Measurements from ENCODE around the gene KLF3.

DNA sequence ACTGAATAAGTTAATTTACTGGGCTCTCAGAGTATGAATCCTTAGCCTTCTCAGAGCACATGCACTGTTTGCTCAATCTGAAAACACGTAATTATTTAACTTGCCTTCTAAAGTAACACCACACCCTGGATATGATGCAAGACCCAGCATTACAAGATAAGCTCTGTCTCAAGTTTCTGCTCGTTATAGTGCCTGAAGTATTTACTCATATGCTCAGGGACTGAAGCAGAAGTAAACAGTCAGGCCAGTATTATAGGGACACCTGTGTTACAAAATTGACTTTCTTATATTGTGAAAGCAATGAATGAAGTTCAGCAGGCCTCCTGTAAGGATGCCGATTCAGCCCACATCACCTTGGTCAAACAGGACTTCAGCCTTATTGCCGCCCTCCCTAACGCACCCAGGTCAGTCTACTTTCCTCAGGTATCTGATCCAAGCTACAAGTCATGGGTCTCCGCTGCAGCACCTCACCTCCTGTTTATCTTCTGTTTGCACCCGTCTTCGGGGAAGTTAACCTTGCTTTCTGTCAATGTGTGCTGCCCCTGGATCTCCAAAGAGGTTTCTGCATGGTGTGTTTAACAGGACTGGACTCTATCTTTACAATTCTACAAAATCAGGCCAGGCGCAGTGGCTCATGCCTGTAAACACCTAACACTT lies 42.8 kb upstream of the KLF3 start:
- TF ChIP-seq, protein P1, sequence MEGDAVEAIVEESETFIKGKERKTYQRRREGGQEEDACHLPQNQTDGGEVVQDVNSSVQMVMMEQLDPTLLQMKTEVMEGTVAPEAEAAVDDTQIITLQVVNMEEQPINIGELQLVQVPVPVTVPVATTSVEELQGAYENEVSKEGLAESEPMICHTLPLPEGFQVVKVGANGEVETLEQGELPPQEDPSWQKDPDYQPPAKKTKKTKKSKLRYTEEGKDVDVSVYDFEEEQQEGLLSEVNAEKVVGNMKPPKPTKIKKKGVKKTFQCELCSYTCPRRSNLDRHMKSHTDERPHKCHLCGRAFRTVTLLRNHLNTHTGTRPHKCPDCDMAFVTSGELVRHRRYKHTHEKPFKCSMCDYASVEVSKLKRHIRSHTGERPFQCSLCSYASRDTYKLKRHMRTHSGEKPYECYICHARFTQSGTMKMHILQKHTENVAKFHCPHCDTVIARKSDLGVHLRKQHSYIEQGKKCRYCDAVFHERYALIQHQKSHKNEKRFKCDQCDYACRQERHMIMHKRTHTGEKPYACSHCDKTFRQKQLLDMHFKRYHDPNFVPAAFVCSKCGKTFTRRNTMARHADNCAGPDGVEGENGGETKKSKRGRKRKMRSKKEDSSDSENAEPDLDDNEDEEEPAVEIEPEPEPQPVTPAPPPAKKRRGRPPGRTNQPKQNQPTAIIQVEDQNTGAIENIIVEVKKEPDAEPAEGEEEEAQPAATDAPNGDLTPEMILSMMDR (conservative IDR thresholded peaks at IDR 0.05; ENCODE audit: low read depth in 2 of 2), result no peak
- TF ChIP-seq EZH2 (IDR thresholded peaks at IDR 0.05; ENCODE audit: low read depth, unreplicated experiment), result no peak
- TF ChIP-seq, protein P2, sequence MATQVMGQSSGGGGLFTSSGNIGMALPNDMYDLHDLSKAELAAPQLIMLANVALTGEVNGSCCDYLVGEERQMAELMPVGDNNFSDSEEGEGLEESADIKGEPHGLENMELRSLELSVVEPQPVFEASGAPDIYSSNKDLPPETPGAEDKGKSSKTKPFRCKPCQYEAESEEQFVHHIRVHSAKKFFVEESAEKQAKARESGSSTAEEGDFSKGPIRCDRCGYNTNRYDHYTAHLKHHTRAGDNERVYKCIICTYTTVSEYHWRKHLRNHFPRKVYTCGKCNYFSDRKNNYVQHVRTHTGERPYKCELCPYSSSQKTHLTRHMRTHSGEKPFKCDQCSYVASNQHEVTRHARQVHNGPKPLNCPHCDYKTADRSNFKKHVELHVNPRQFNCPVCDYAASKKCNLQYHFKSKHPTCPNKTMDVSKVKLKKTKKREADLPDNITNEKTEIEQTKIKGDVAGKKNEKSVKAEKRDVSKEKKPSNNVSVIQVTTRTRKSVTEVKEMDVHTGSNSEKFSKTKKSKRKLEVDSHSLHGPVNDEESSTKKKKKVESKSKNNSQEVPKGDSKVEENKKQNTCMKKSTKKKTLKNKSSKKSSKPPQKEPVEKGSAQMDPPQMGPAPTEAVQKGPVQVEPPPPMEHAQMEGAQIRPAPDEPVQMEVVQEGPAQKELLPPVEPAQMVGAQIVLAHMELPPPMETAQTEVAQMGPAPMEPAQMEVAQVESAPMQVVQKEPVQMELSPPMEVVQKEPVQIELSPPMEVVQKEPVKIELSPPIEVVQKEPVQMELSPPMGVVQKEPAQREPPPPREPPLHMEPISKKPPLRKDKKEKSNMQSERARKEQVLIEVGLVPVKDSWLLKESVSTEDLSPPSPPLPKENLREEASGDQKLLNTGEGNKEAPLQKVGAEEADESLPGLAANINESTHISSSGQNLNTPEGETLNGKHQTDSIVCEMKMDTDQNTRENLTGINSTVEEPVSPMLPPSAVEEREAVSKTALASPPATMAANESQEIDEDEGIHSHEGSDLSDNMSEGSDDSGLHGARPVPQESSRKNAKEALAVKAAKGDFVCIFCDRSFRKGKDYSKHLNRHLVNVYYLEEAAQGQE (IDR thresholded peaks at IDR 0.05; ENCODE audit: unreplicated experiment), result no peak
- no peak for TF ChIP-seq STAT1 (IDR thresholded peaks at IDR 0.05; ENCODE audit: unreplicated experiment)
- no peak for TF ChIP-seq POLR2AphosphoS5 (IDR thresholded peaks at IDR 0.05; ENCODE audit: low read depth)
- TF ChIP-seq, protein P3, sequence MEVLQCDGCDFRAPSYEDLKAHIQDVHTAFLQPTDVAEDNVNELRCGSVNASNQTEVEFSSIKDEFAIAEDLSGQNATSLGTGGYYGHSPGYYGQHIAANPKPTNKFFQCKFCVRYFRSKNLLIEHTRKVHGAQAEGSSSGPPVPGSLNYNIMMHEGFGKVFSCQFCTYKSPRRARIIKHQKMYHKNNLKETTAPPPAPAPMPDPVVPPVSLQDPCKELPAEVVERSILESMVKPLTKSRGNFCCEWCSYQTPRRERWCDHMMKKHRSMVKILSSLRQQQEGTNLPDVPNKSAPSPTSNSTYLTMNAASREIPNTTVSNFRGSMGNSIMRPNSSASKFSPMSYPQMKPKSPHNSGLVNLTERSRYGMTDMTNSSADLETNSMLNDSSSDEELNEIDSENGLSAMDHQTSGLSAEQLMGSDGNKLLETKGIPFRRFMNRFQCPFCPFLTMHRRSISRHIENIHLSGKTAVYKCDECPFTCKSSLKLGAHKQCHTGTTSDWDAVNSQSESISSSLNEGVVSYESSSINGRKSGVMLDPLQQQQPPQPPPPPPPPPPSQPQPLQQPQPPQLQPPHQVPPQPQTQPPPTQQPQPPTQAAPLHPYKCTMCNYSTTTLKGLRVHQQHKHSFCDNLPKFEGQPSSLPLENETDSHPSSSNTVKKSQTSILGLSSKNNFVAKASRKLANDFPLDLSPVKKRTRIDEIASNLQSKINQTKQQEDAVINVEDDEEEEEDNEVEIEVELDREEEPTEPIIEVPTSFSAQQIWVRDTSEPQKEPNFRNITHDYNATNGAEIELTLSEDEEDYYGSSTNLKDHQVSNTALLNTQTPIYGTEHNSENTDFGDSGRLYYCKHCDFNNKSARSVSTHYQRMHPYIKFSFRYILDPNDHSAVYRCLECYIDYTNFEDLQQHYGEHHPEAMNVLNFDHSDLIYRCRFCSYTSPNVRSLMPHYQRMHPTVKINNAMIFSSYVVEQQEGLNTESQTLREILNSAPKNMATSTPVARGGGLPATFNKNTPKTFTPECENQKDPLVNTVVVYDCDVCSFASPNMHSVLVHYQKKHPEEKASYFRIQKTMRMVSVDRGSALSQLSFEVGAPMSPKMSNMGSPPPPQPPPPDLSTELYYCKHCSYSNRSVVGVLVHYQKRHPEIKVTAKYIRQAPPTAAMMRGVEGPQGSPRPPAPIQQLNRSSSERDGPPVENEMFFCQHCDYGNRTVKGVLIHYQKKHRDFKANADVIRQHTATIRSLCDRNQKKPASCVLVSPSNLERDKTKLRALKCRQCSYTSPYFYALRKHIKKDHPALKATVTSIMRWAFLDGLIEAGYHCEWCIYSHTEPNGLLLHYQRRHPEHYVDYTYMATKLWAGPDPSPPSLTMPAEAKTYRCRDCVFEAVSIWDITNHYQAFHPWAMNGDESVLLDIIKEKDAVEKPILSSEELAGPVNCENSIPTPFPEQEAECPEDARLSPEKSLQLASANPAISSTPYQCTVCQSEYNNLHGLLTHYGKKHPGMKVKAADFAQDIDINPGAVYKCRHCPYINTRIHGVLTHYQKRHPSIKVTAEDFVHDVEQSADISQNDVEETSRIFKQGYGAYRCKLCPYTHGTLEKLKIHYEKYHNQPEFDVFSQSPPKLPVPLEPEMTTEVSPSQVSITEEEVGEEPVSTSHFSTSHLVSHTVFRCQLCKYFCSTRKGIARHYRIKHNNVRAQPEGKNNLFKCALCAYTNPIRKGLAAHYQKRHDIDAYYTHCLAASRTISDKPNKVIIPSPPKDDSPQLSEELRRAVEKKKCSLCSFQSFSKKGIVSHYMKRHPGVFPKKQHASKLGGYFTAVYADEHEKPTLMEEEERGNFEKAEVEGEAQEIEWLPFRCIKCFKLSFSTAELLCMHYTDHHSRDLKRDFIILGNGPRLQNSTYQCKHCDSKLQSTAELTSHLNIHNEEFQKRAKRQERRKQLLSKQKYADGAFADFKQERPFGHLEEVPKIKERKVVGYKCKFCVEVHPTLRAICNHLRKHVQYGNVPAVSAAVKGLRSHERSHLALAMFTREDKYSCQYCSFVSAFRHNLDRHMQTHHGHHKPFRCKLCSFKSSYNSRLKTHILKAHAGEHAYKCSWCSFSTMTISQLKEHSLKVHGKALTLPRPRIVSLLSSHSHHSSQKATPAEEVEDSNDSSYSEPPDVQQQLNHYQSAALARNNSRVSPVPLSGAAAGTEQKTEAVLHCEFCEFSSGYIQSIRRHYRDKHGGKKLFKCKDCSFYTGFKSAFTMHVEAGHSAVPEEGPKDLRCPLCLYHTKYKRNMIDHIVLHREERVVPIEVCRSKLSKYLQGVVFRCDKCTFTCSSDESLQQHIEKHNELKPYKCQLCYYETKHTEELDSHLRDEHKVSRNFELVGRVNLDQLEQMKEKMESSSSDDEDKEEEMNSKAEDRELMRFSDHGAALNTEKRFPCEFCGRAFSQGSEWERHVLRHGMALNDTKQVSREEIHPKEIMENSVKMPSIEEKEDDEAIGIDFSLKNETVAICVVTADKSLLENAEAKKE (CRISPR knock-in tag; IDR thresholded peaks at IDR 0.05), result no peak
- TF ChIP-seq CREB1 (CRISPR knock-in tag; IDR thresholded peaks at IDR 0.05; ENCODE audit: low read depth), result no peak
- no peak for TF ChIP-seq JUNB (IDR thresholded peaks at IDR 0.05; ENCODE audit: unreplicated experiment)
- TF ChIP-seq, protein P4, sequence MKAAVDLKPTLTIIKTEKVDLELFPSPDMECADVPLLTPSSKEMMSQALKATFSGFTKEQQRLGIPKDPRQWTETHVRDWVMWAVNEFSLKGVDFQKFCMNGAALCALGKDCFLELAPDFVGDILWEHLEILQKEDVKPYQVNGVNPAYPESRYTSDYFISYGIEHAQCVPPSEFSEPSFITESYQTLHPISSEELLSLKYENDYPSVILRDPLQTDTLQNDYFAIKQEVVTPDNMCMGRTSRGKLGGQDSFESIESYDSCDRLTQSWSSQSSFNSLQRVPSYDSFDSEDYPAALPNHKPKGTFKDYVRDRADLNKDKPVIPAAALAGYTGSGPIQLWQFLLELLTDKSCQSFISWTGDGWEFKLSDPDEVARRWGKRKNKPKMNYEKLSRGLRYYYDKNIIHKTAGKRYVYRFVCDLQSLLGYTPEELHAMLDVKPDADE (IDR thresholded peaks at IDR 0.05), result no peak
- TF ChIP-seq EZH2phosphoT487 (IDR thresholded peaks at IDR 0.05; ENCODE audit: unreplicated experiment), result no peak
- no peak for TF ChIP-seq ZNF331 (CRISPR knock-in tag; IDR thresholded peaks at IDR 0.05; ENCODE audit: low read depth)
